ENCODE results near the gene EML2. TPM values are rescaled to one million over a fixed set of nuclear protein-coding genes. Genes with fewer than 3 reads are reported as not detected.

EML2 gene
- total and polyA plus RNA-seq, 2 experiments from 2014 or later = 13.9 to 17.0 TPM

GRCh38 chr19:45650722-45651121 lies 11.5 kb upstream of the EML2 start:
- Histone ChIP-seq H3K9me2 (replicated peaks; ENCODE audit: insufficient read depth) (no peaks in the 10 kb centered on the region), H3K27ac (no peak overlapping the region), H3K4me2 (no peak overlapping the region), H3K27me3 (no peaks in the 10 kb centered on the region), H3K9me3 (ENCODE audit: low read depth) (no peaks in the 10 kb centered on the region), H3K36me3 (replicated peaks; ENCODE audit: insufficient read depth, low read depth) (no peaks in the 10 kb centered on the region), H3K79me2 (no peaks in the 10 kb centered on the region), H3K4me3 (no peak overlapping the region), H3K4me1 (ENCODE audit: insufficient read depth) (peaks cover 3% of the 10 kb centered on the region), H2AFZ (no peak overlapping the region), H4K20me1 (ENCODE audit: insufficient read depth, poor library complexity, severe bottlenecking) (no peaks in the 10 kb centered on the region)
- no peak for DNase-seq (ENCODE audit: low spot score)
- no peak for TF ChIP-seq CTCF (IDR thresholded peaks at IDR 0.05; ENCODE audit: poor library complexity)
- no peak for TF ChIP-seq EZH2phosphoT487 (IDR thresholded peaks at IDR 0.05; ENCODE audit: low read depth, severe bottlenecking, unreplicated experiment)
- no peak for TF ChIP-seq EZH2 (IDR thresholded peaks at IDR 0.05; ENCODE audit: borderline replicate concordance)
- WGBS (ENCODE audit: low lambda C conversion rate, missing lambda C conversion rate) = 89% methylated on average over 3 of the region's 3 CpGs

GRCh38 chr19:45646345-45646698 lies 7.1 kb upstream of the EML2 start:
- H3K4me3 ChIP-seq = no peak overlapping the region
- peaks cover 9% of the 10 kb centered on the region for H3K4me1 ChIP-seq (ENCODE audit: insufficient read depth)
- WGBS (ENCODE audit: low lambda C conversion rate, missing lambda C conversion rate) = 40% methylated on average over 9 of the region's 9 CpGs
- H3K27ac ChIP-seq = peak overlapping the region; percentile 36
- H3K36me3 ChIP-seq (replicated peaks; ENCODE audit: insufficient read depth, low read depth) = no peaks in the 10 kb centered on the region
- no peaks in the 10 kb centered on the region for H3K9me2 ChIP-seq (replicated peaks; ENCODE audit: insufficient read depth)
- peak overlapping the region; percentile 73 for H3K4me2 ChIP-seq
- no peaks in the 10 kb centered on the region for H4K20me1 ChIP-seq (ENCODE audit: insufficient read depth, poor library complexity, severe bottlenecking)
- H3K9me3 ChIP-seq (ENCODE audit: low read depth) = no peaks in the 10 kb centered on the region
- no peak for DNase-seq (ENCODE audit: low spot score)
- H2AFZ ChIP-seq = peak overlapping the region; percentile 78
- TF ChIP-seq CTCF (IDR thresholded peaks at IDR 0.05; ENCODE audit: poor library complexity) = no peak
- no peak for TF ChIP-seq EZH2phosphoT487 (IDR thresholded peaks at IDR 0.05; ENCODE audit: low read depth, severe bottlenecking, unreplicated experiment)
- TF ChIP-seq EZH2 (IDR thresholded peaks at IDR 0.05; ENCODE audit: borderline replicate concordance) = no peak
- no peaks in the 10 kb centered on the region for H3K27me3 ChIP-seq
- no peaks in the 10 kb centered on the region for H3K79me2 ChIP-seq

DNA sequence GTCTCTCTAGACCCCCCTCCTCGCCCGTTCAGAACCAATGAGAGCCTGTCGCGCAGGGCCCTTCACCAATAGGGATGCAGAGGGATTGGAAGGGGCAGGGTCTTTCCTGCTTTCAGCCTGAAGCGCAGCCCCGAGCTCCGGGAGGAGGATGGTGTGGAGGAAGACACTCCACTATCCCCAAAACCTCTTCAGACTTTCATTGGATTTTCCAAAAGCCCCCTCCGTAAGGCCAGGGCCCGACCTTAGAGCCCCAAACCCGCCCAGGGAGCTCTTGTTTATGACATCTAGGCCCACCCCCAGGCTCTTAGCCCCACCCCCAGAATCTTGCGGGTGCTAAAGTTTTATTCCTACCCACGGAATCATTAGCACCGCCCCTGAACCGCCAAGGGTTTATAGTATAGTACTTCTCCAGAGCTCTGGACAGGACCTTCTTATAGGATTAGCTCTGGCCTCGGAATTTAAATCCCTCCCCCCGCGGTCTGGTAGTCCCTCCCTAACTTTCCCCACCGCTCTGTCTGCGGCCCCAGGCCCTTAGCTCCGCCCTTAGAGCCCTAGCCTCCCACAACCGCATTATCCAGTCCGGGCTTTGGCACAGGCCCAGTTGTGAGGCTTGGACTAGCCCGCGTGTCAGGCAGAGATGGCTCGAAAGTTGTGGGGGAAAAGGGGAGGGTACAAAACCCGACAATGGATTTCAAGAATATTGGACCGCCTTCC lies 6.6 kb upstream of the EML2 start:
- Histone ChIP-seq H2AFZ (peak overlapping the region; percentile 78), H3K36me3 (replicated peaks; ENCODE audit: insufficient read depth, low read depth) (no peaks in the 10 kb centered on the region), H3K79me2 (no peaks in the 10 kb centered on the region), H3K27me3 (no peaks in the 10 kb centered on the region), H3K9me2 (replicated peaks; ENCODE audit: insufficient read depth) (no peaks in the 10 kb centered on the region), H4K20me1 (ENCODE audit: insufficient read depth, poor library complexity, severe bottlenecking) (no peaks in the 10 kb centered on the region), H3K9me3 (ENCODE audit: low read depth) (no peaks in the 10 kb centered on the region), H3K4me3 (peak overlapping the region; percentile 10), H3K4me2 (peak overlapping the region; percentile 73), H3K27ac (peak overlapping the region; percentile 43), H3K4me1 (ENCODE audit: insufficient read depth) (peaks cover 9% of the 10 kb centered on the region)
- peak; percentile 93 for DNase-seq (ENCODE audit: low spot score)
- TF ChIP-seq EZH2 (IDR thresholded peaks at IDR 0.05; ENCODE audit: borderline replicate concordance) (no peak), EZH2phosphoT487 (IDR thresholded peaks at IDR 0.05; ENCODE audit: low read depth, severe bottlenecking, unreplicated experiment) (no peak), CTCF (IDR thresholded peaks at IDR 0.05; ENCODE audit: poor library complexity) (no peak)
- WGBS (ENCODE audit: low lambda C conversion rate, missing lambda C conversion rate) = 5% methylated on average over 24 of the region's 27 CpGs

Measured in hepatocyte (in vitro differentiated cells).